Measurements from ENCODE around the gene GPRIN1.

Gene GPRIN1

GRCh38 chr5:176621661-176622079 lies 11.7 kb upstream of the GPRIN1 start:
- no peak for DNase-seq (ENCODE audit: extremely low spot score)
- no peak for TF ChIP-seq SUZ12 (IDR thresholded peaks at IDR 0.05)
- TF ChIP-seq PKNOX1 (IDR thresholded peaks at IDR 0.05) = no peak
- no peak for TF ChIP-seq LEF1 (IDR thresholded peaks at IDR 0.05; ENCODE audit: borderline replicate concordance)
- no peak for TF ChIP-seq TARDBP (IDR thresholded peaks at IDR 0.05)
- no peak for TF ChIP-seq CTBP1 (IDR thresholded peaks at IDR 0.05; ENCODE audit: borderline replicate concordance)
- TF ChIP-seq NFRKB (IDR thresholded peaks at IDR 0.05) = no peak
- TF ChIP-seq FOXK2 (IDR thresholded peaks at IDR 0.05) = no peak
- TF ChIP-seq ELF4 (IDR thresholded peaks at IDR 0.05) = no peak
- no peak for TF ChIP-seq L3MBTL2 (conservative IDR thresholded peaks at IDR 0.05)
- TF ChIP-seq BHLHE40 (IDR thresholded peaks at IDR 0.05; ENCODE audit: borderline replicate concordance) = no peak
- TF ChIP-seq HDGF (IDR thresholded peaks at IDR 0.05; ENCODE audit: borderline replicate concordance) = no peak
- no peak for TF ChIP-seq FOXM1 (IDR thresholded peaks at IDR 0.05; ENCODE audit: borderline replicate concordance)
- TF ChIP-seq FOXA1 (IDR thresholded peaks at IDR 0.05) = no peak
- no peak for TF ChIP-seq SP1 (IDR thresholded peaks at IDR 0.05)
- TF ChIP-seq ZNF384 (IDR thresholded peaks at IDR 0.05) = no peak
- no peak for TF ChIP-seq ARNT (IDR thresholded peaks at IDR 0.05)
- ChIA-PET CTCF (no interaction called here), POLR2A (interaction anchor here (1.5 to 1.9 kb wide), 2 partner anchors 9 to 26 kb away, joined by 7 to 8 read pairs; partner anchors contain the start of genes EIF4E1B, SNCB and TSPAN17)

GRCh38 chr5:176620333-176620981 lies 10.5 kb upstream of the GPRIN1 start:
- CTCF ChIA-PET = no interaction called here
- POLR2A ChIA-PET = interaction anchor here (1.9 kb wide), 1 partner anchor 27 kb away, joined by 7 read pairs; the partner anchor contains the start of gene TSPAN17
- no peak for DNase-seq (ENCODE audit: extremely low spot score)
- no peak for TF ChIP-seq FOXA1 (IDR thresholded peaks at IDR 0.05)
- TF ChIP-seq NFRKB (IDR thresholded peaks at IDR 0.05) = no peak
- TF ChIP-seq BHLHE40 (IDR thresholded peaks at IDR 0.05; ENCODE audit: borderline replicate concordance) = no peak

GRCh38 chr5:176619569-176620332 lies 9.8 kb upstream of the GPRIN1 start:
- ChIA-PET CTCF (no interaction called here), POLR2A (no interaction called here)
- no peak for TF ChIP-seq L3MBTL2 (conservative IDR thresholded peaks at IDR 0.05)
- TF ChIP-seq TARDBP (IDR thresholded peaks at IDR 0.05) = no peak
- no peak for TF ChIP-seq BHLHE40 (IDR thresholded peaks at IDR 0.05; ENCODE audit: borderline replicate concordance)
- TF ChIP-seq SP1 (IDR thresholded peaks at IDR 0.05) = no peak
- no peak for TF ChIP-seq FOXA1 (IDR thresholded peaks at IDR 0.05)
- no peak for TF ChIP-seq LEF1 (IDR thresholded peaks at IDR 0.05; ENCODE audit: borderline replicate concordance)
- no peak for TF ChIP-seq PKNOX1 (IDR thresholded peaks at IDR 0.05)
- TF ChIP-seq ZNF384 (IDR thresholded peaks at IDR 0.05) = no peak
- no peak for TF ChIP-seq NFRKB (IDR thresholded peaks at IDR 0.05)
- TF ChIP-seq HDGF (IDR thresholded peaks at IDR 0.05; ENCODE audit: borderline replicate concordance) = no peak
- TF ChIP-seq FOXM1 (IDR thresholded peaks at IDR 0.05; ENCODE audit: borderline replicate concordance) = no peak
- TF ChIP-seq FOXK2 (IDR thresholded peaks at IDR 0.05) = no peak
- TF ChIP-seq ELF4 (IDR thresholded peaks at IDR 0.05) = no peak
- TF ChIP-seq ARNT (IDR thresholded peaks at IDR 0.05) = no peak
- no peak for TF ChIP-seq SUZ12 (IDR thresholded peaks at IDR 0.05)
- no peak for TF ChIP-seq CTBP1 (IDR thresholded peaks at IDR 0.05; ENCODE audit: borderline replicate concordance)
- no peak for DNase-seq (ENCODE audit: extremely low spot score)

GRCh38 chr5:176619203-176619568 lies 9.2 kb upstream of the GPRIN1 start:
- ChIA-PET POLR2A (no interaction called here), CTCF (no interaction called here)
- TF ChIP-seq FOXA1 (IDR thresholded peaks at IDR 0.05) (no peak), FOXK2 (IDR thresholded peaks at IDR 0.05) (no peak), BHLHE40 (IDR thresholded peaks at IDR 0.05; ENCODE audit: borderline replicate concordance) (no peak), SUZ12 (IDR thresholded peaks at IDR 0.05) (no peak), L3MBTL2 (conservative IDR thresholded peaks at IDR 0.05) (no peak), CTBP1 (IDR thresholded peaks at IDR 0.05; ENCODE audit: borderline replicate concordance) (no peak), TARDBP (IDR thresholded peaks at IDR 0.05) (no peak), LEF1 (IDR thresholded peaks at IDR 0.05; ENCODE audit: borderline replicate concordance) (no peak), ARNT (IDR thresholded peaks at IDR 0.05) (no peak), ELF4 (IDR thresholded peaks at IDR 0.05) (no peak), PKNOX1 (IDR thresholded peaks at IDR 0.05) (no peak), NFRKB (IDR thresholded peaks at IDR 0.05) (no peak), FOXM1 (IDR thresholded peaks at IDR 0.05; ENCODE audit: borderline replicate concordance) (no peak)
- DNase-seq (ENCODE audit: extremely low spot score) = no peak

GRCh38 chr5:176618783-176619182 lies 8.8 kb upstream of the GPRIN1 start:
- no peak for TF ChIP-seq BHLHE40 (IDR thresholded peaks at IDR 0.05; ENCODE audit: borderline replicate concordance)
- no peak for TF ChIP-seq SUZ12 (IDR thresholded peaks at IDR 0.05)
- no peak for TF ChIP-seq ELF4 (IDR thresholded peaks at IDR 0.05)
- no peak for TF ChIP-seq FOXA1 (IDR thresholded peaks at IDR 0.05)
- no peak for TF ChIP-seq NFRKB (IDR thresholded peaks at IDR 0.05)
- no peak for TF ChIP-seq HDGF (IDR thresholded peaks at IDR 0.05; ENCODE audit: borderline replicate concordance)
- no peak for TF ChIP-seq ZNF384 (IDR thresholded peaks at IDR 0.05)
- TF ChIP-seq TARDBP (IDR thresholded peaks at IDR 0.05) = no peak
- TF ChIP-seq PKNOX1 (IDR thresholded peaks at IDR 0.05) = no peak
- TF ChIP-seq FOXM1 (IDR thresholded peaks at IDR 0.05; ENCODE audit: borderline replicate concordance) = no peak
- TF ChIP-seq L3MBTL2 (conservative IDR thresholded peaks at IDR 0.05) = no peak
- TF ChIP-seq LEF1 (IDR thresholded peaks at IDR 0.05; ENCODE audit: borderline replicate concordance) = no peak
- TF ChIP-seq CTBP1 (IDR thresholded peaks at IDR 0.05; ENCODE audit: borderline replicate concordance) = no peak
- no peak for TF ChIP-seq ARNT (IDR thresholded peaks at IDR 0.05)
- no peak for TF ChIP-seq SP1 (IDR thresholded peaks at IDR 0.05)
- TF ChIP-seq FOXK2 (IDR thresholded peaks at IDR 0.05) = no peak
- ChIA-PET POLR2A (no interaction called here), CTCF (no interaction called here)
- no peak for DNase-seq (ENCODE audit: extremely low spot score)

Measured in HEK293T (cell line).